Myocyte (in vitro differentiated cells): ENCODE results near the gene KIAA1614. TPM values are rescaled to one million over a fixed set of nuclear protein-coding genes. Genes with fewer than 3 reads are reported as not detected.
"Not testable (repeated sequence)": the region's sequence is repeated elsewhere in the genome, so short reads cannot be mapped to it uniquely, and the experiment has no call there.

Experiments
- DNase-seq: peaks from one replicate; pipeline ENCODE4 v3.0.0-alpha.2; 2012; ENCODE audit warnings: low read depth
- total RNA-seq: library from RNA; depleted of rRNA; stranded (reverse); fragments of >200 nt; gene quantifications from 2 replicates; pipeline ENCODE4 v1.2.3, GENCODE V29; 2014

KIAA1614 gene
- total RNA-seq, 1 donor from 2014 or later = 6.5 TPM

DNA sequence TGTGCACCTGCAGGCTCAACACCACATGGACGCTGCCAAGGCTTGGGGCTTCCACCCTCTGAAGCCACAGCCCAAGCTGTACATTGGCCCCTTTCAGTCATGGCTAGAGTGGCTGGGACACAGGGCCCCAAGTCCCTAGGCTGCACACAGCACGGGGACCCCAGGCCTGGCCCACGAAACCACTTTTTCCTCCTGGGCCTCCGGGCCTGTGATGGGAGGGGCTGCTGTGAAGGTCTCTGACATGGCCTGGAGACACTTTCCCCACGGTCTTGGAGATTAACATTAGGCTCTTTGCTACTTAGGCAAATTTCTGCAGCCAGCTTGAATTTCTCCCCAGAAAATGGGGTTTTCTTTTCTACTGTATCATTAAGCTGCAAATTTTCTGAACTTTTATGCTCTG, 46.9 kb downstream of the KIAA1614 start:
- DNase-seq = not testable (repeated sequence)

- DNase-seq = no peak
Measured at GRCh38 chr1:180961622-180962021, 48.9 kb downstream of the KIAA1614 start.

DNA sequence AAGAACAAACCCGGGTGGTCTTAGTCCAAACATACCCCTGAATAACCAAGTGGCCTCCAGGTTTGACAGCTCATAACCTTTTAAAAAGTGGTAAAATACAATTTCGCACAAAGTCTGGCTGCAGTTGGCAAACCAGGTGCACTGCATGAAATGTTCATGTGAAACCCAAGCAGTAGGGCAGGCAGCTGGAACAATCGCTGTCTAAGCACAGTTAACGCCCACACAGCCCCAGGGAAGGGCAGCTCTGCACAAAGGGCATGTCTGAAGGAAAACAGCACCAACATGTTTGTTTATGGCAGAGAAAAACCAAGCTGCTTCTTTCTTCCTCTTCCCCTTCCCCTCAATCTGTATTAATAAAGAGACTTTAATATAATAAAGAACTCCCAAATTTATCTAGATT, 49.5 kb downstream of the KIAA1614 start:
- peak; percentile 38 for DNase-seq

DNA sequence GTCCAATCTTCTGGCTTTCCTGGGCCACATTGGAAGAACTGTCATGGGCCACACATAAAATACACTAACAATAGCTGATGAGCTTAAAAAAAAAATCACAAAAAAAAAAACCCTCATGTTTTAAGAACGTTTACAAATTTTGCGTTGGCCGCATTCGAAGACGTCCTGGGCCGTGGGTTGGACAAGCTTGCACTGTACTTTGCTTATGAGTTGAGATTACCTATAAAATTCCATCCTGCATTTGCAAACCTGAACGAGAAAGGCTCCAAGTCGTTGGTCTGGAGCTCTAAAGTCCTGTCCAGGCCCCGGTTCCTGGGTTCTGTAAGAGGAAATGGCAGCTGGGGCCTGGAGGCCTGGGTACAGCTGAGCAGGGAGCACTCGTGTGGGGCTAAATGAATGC, 51.4 kb downstream of the KIAA1614 start:
- no peak for DNase-seq

DNA sequence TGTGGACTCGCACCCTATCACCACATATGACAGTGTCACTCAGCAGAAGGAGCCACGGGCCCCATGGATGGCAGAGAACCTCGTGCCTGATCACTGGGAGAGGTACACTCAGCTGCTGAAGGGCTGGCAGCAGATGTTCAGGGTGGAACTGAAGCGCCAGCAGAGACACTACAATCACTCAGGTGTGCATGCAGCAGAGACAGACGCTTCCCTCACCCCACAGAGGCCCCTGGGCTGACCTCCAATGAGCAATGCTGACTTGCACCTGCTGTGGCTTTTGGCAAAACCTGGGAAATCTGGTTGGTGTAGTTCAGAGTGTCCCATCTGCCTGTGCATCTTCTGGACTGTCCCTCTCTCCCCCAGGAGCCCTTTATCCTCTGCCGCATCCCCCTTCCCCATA, 51.9 kb downstream of the KIAA1614 start:
- no peak for DNase-seq

- no peak for DNase-seq
Measured at GRCh38 chr1:180966312-180966711, 53.6 kb downstream of the KIAA1614 start.

GRCh38 chr1:180966744-180967536, 54.2 kb downstream of the KIAA1614 start:
- no peak for DNase-seq

GRCh38 chr1:180967558-180967957, 54.9 kb downstream of the KIAA1614 start:
- no peak for DNase-seq

GRCh38 chr1:180968834-180969233, 56.1 kb downstream of the KIAA1614 start:
- DNase-seq = peak; percentile 30

DNA sequence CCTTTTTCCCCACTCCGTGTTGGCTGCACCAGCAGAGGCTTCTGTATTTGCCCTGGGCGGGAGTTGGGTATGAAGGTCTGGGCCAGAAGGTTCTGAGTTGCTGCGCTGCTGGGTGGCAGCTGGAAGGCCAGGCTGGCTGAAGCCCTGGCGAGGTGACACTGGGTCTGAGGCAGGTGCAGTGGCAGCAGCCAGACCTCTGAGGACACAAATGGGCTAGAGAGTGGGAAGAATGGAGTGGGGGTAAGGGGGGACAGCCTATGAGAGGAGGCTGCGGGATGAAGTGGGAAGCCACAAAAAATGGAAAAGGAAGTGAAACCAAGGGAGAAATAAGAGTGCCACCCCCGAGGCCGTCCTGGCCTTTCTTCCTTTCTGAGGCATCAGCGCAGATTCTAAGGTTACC, 56.7 kb downstream of the KIAA1614 start:
- DNase-seq = no peak

DNA sequence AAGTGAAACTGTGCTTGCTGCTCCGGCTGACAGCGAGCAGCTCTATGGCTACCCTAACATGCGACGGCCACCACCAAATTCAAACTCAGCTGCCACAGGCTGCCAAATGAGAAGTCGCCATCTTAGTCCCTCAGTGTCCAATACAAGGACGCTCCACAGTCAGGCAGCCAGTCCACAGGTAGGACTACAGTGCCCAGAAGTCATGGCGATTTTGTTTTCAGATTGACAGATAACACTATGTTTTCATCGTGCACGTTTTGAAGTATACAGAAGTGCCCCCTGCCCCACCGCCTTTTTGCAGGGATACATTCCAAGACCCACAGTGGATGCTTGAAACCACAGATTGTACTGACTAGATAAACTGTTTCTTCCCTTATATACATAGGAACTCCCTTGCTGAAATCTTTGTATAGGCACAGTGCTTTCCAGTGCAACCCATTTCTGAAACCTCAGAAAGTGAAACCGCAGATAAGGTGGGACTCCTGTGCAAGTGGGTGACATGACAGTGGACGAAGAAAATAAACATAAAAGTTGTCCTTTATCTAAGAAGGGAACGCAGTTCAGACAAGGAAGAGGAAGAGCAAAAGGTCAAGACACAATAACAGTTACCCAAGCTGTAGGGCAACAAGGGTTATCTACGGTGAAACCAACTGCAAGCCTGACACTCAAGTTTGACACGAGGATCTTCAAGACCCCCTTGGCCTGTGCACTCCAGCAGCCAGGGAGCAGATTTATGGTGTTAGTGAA, 57.8 kb downstream of the KIAA1614 start:
- no peak for DNase-seq

- no peak for DNase-seq
Measured at GRCh38 chr1:180971273-180971997, 58.7 kb downstream of the KIAA1614 start.

DNA sequence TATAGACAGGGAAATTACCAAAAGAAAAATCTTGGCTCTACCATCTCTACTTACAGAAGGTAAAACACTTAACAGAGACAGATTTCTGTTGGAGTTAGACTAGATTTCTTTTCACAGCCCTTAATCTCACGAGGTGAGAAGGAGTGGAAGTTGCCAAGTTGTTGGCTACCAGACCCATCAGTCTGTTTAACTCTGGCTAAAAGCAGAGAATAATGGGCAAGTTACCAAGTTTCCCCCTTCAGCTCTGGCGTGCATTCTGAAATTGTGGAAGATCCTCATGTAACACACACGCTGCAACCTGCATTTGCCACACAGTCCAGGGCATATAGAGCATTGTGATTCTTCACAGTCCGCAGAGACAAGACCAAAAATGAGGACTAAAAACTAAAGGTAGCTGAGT, 60.7 kb downstream of the KIAA1614 start:
- DNase-seq = no peak

- no peak for DNase-seq
Measured at GRCh38 chr1:180974236-180974635, 61.5 kb downstream of the KIAA1614 start.

GRCh38 chr1:180975551-180975950, 62.9 kb downstream of the KIAA1614 start:
- DNase-seq = no peak

DNA sequence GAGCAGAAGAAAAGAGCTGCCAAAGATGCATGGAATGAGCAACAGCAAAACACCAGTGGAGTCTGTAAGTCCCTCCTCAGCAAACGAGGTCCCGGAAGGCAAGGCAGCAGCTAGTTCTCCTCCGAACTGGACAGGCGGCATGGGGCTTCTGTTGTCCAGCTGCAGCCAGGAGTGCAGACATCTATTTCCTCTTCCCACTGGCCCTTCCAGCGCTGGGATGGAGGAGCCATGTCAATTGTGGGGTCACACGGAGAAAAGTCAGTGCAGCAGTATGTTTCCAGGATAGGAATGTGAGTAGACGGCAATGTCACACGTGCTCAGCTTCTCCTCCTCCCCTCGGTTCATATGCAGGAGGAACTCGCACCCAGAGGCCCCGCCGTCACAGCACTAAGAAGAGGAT, 63.5 kb downstream of the KIAA1614 start:
- no peak for DNase-seq

GRCh38 chr1:180976732-180977357, 64.1 kb downstream of the KIAA1614 start:
- no peak for DNase-seq

- DNase-seq = no peak
Measured at GRCh38 chr1:180981596-180982387, 69.1 kb downstream of the KIAA1614 start.

GRCh38 chr1:180982422-180982821, 69.7 kb downstream of the KIAA1614 start:
- DNase-seq = no peak

- DNase-seq = peak; percentile 35
Measured at GRCh38 chr1:180988253-180988752, 75.6 kb downstream of the KIAA1614 start.
